Measurements from ENCODE around the gene SNUPN. TPM values are rescaled to one million over a fixed set of nuclear protein-coding genes. Genes with fewer than 3 reads are reported as not detected.

The SNUPN gene
- total RNA-seq, 1 donor from 2014 or later, result 15.5 TPM

- no peaks in the 10 kb centered on the region for H3K36me3 Mint-ChIP-seq (ENCODE audit: unreplicated experiment)
- H3K4me1 Mint-ChIP-seq (ENCODE audit: low read depth, unreplicated experiment), result peaks cover 5% of the 10 kb centered on the region
- peaks cover 5% of the 10 kb centered on the region for H3K9me3 Mint-ChIP-seq (ENCODE audit: unreplicated experiment)
- H3K27ac Mint-ChIP-seq (ENCODE audit: unreplicated experiment), result peak overlapping the region; percentile 59
- no peak for TF ChIP-seq CTCF (IDR thresholded peaks at IDR 0.05; ENCODE audit: partially characterized antibody, unreplicated experiment)
- peaks cover under 1% of the 10 kb centered on the region for H3K27me3 Mint-ChIP-seq (ENCODE audit: unreplicated experiment)
- H3K4me3 Mint-ChIP-seq (ENCODE audit: unreplicated experiment), result peak overlapping the region; percentile 92
- peak; percentile 44 for DNase-seq
These were observed 15.1 kb upstream of the SNUPN start for GRCh38 chr15:75640483-75641178.

GRCh38 chr15:75639709-75640482, 14.4 kb upstream of the SNUPN start, which contains the start of gene IMP3:
TSS of gene IMP3 (minus strand) at chr15:75640224. CDS start at chr15:75640168, 56 bp downstream.
- Mint-ChIP-seq H3K4me1 (ENCODE audit: low read depth, unreplicated experiment) (peaks cover 5% of the 10 kb centered on the region), H3K36me3 (ENCODE audit: unreplicated experiment) (no peaks in the 10 kb centered on the region), H3K9me3 (ENCODE audit: unreplicated experiment) (peaks cover 2% of the 10 kb centered on the region), H3K4me3 (ENCODE audit: unreplicated experiment) (peak within 1 kb of the TSS; percentile 92), H3K27me3 (ENCODE audit: unreplicated experiment) (no peaks in the 10 kb centered on the region), H3K27ac (ENCODE audit: unreplicated experiment) (peak within 1 kb of the TSS; percentile 73)
- TF ChIP-seq CTCF (IDR thresholded peaks at IDR 0.05; ENCODE audit: partially characterized antibody, unreplicated experiment), result no peak
- peak; percentile 93 for DNase-seq

- Mint-ChIP-seq H3K27ac (ENCODE audit: unreplicated experiment) (peak overlapping the region; percentile 73), H3K36me3 (ENCODE audit: unreplicated experiment) (no peaks in the 10 kb centered on the region), H3K27me3 (ENCODE audit: unreplicated experiment) (no peaks in the 10 kb centered on the region), H3K9me3 (ENCODE audit: unreplicated experiment) (peaks cover 2% of the 10 kb centered on the region), H3K4me3 (ENCODE audit: unreplicated experiment) (peak overlapping the region; percentile 92), H3K4me1 (ENCODE audit: low read depth, unreplicated experiment) (peaks cover 5% of the 10 kb centered on the region)
- no peak for TF ChIP-seq CTCF (IDR thresholded peaks at IDR 0.05; ENCODE audit: partially characterized antibody, unreplicated experiment)
- DNase-seq, result no peak
These were observed 13.7 kb upstream of the SNUPN start for GRCh38 chr15:75639191-75639708.

GRCh38 chr15:75637245-75638009, 11.9 kb upstream of the SNUPN start:
- no peaks in the 10 kb centered on the region for H3K27me3 Mint-ChIP-seq (ENCODE audit: unreplicated experiment)
- peaks cover 2% of the 10 kb centered on the region for H3K9me3 Mint-ChIP-seq (ENCODE audit: unreplicated experiment)
- H3K36me3 Mint-ChIP-seq (ENCODE audit: unreplicated experiment), result no peaks in the 10 kb centered on the region
- peaks cover 5% of the 10 kb centered on the region for H3K4me1 Mint-ChIP-seq (ENCODE audit: low read depth, unreplicated experiment)
- no peak for DNase-seq
- no peak overlapping the region for H3K4me3 Mint-ChIP-seq (ENCODE audit: unreplicated experiment)
- H3K27ac Mint-ChIP-seq (ENCODE audit: unreplicated experiment), result no peak overlapping the region
- TF ChIP-seq CTCF (IDR thresholded peaks at IDR 0.05; ENCODE audit: partially characterized antibody, unreplicated experiment), result no peak
